GM18498 (cell line): ENCODE results near the gene EBP.
"Not testable (repeated sequence)": the region's sequence is repeated elsewhere in the genome, so short reads cannot be mapped to it uniquely, and the experiment has no call there.

ENCODE experiments used
- ATAC-seq: cut with Tn5 transposase; IDR thresholded peaks from one replicate; pipeline ENCODE4 v1.9.1; 2021; ENCODE audit warnings: mild to moderate bottlenecking, moderate library complexity; ENCODE audit not compliant: unreplicated experiment

The EBP gene

DNA sequence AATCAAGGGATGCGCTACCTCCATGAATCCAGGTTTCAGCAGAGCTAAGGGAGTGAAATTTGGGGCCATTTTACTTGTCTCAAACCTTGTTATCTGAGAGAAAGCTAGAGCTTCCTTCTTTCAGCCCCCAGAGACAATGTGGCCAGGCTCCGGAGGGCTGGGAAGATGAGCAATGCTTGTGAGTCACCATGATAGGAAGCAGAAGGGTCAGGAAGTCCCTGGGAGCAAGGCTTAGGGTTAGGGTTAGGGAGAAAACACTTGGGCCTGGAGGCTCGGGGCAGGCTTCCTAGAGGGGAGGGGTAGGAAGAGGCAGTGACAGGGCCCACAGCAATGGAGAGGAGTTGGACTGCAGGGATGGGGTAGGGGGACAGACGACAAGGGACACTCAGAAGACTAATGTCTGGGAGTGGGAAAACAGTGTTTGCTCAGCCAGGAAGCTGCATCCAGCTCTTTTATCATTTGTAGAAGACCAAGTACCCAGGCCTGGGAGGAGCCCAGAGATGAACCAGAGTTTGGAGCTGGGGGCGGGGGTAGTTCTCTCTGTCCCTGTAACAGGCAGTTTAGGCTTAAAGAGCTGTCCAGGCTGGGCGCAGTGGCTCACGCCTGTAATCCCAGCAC lies 29.2 kb upstream of the EBP start:
- ATAC-seq, result no peak

DNA sequence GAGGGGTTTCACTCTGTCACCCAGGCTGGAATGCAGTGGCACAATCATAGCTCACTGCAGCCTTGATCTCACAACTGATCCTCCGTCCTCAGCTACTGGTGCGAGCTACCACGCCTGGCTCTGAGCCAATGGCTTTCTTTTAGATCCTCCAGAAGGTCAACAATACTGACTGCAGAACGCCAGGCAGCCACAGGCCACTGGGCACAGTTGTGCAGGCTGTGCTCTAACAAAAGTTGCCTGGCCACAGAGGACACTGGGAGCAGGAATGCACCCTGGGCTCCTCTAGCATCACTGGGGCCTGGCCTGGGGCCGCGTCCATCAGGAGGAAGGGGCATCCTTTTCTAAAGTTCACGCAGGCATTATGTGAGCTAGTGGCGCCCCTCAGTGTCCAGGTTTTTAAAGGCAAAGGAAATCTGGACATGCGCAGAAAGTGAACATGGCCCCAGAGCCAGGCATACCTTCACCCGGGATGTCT lies 27.7 kb upstream of the EBP start:
- ATAC-seq, result no peak

DNA sequence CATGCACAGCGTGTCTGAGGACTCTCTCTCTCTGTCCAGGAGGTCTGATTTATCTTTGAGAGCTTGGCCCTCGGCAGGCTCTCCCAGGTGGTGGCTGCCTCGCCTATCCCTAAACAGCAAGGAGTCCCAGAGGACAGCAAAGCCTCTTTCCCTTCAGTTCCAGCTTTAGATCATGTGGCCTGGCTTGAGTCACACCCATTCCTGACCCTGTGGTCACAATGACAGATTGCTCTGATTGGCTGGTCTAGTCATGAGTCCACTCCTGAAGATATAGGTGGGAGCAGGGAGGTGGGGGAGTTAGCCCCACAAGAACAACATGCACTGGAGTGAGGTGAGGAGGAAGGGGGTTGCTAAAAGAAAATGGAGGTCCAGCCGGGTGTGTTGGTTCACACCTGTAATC lies 24.9 kb upstream of the EBP start:
- no peak for ATAC-seq

- no peak for ATAC-seq
These were observed 23.7 kb upstream of the EBP start for GRCh38 chrX:48497871-48498270.

DNA sequence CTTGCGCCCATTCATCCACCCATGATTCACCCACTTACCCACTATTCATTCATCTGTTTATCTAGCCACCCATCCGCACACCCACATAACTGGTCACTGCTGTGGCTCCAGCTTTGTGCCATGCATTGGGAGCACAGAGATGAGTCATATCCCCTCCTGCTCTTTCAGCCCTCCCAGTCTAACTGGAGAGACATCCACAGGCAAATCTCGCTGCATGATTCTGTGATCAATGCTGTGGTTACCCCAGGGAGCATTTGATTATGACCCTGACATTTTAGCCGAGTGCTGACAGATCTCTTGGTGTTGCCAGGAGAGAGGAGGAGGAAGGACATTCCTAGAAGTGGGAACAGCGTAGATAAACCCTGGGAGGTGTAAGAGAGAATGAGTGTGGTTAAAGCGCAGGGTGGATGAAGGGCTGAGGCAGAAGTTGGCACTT lies 23.2 kb upstream of the EBP start:
- ATAC-seq, result no peak

DNA sequence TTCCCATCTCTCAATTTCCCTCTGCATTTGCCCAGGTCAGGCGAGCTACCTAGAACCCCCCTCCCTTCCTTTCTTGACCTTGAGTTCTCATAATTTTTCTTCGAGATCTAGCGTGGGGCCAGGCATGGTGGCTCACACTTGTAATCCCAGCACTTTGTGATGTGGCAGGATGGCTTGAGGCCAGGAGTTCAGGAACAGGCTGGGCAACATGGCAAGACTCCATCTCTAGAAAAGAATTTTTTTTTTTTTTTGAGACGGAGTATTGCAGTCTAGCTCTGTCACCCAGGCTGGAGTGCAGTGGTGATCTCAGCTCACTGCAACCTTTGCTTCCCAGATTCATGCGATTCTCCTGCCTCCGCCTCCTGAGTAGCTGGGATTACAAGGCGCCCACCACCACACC lies 17.3 kb upstream of the EBP start:
- no peak for ATAC-seq

GRCh38 chrX:48505481-48505880 lies 16.1 kb upstream of the EBP start:
- no peak for ATAC-seq

DNA sequence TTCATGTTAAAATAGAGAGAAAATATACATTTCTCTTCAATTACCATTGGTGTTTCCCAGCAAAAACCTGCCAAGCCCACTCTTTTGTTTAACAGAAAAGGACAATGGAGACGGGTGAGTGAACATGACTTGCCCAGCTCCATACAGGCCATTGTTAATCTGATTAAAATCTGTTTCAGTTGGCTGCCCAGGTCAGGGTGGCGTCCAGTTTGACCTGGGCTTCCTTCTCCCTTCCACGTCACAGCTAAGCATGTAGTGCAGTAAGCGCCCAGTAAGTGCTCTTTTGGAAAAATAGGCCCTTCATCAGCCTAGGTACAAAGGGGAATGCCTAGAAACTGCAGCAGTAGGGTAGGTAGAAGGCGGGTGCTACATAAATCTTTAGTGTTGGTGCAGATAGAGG lies 14.4 kb upstream of the EBP start:
- no peak for ATAC-seq

DNA sequence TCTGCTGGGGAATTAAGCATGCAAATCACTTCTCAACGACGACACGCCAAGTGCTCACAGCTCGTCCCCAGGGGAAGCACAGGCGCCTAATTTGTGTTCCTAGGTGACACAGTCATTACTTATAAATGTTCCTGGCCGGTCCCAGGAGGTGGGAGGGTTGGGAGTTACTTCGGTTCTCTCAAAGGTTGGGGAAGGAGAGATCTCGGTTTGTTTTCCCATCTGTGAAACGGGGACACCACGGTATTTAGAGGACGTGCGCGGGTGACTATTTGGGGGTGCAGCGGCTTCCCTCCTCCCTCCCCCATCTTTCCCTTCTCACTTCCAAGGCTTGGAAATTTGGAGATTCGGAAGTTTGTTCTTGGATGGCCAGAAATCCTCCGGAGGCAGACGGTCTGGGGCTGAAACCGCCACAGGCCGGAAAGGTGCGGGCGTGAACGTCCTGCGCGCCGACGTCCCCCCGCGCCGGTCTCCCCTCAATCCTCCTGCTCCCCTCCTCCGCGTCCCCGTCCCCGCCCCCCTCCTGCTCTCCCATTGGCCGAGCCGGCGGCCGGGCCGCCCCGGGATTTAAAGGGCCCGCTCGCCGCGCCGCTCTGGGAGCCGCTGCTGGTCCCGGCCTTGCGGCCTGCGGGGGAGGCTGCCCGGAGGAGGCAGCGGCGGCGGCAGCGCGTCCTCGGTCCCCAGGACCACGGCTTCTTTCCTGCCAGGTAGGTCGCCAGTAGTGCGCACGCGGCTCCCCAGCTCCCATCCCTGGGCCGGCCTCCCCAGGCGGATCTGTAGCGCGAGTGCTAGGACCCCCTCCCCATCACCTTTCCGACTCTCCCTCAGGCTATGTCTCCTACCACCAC lies 13.0 kb upstream of the EBP start, which contains the start of gene PORCN:
Gene PORCN, plus strand, starts transcription at position 593 of the 845 bp plus-strand sequence. CDS start 829 bp downstream, outside the sequence.
- peak; percentile 88 for ATAC-seq

DNA sequence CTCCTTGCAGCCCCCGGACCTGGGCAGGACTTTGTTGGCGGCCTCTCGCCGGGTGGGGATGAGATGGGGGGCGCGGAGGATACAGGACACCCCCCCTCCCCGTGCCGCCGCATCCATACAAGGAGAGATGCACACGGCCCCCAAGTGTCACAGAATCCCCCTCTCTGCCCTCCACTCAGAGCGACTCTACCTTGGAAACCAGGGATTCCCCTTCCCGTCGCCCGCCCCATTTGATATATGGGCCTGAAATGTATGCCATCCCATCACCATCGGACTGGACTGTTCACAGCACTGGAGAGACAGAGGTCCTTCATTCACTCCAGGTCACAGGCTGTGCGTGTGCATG lies 12.4 kb upstream of the EBP start:
- no peak for ATAC-seq

- ATAC-seq, result no peak
These were observed 12.0 kb upstream of the EBP start for GRCh38 chrX:48509619-48510018.

GRCh38 chrX:48511560-48511959 lies 10.0 kb upstream of the EBP start:
- no peak for ATAC-seq

DNA sequence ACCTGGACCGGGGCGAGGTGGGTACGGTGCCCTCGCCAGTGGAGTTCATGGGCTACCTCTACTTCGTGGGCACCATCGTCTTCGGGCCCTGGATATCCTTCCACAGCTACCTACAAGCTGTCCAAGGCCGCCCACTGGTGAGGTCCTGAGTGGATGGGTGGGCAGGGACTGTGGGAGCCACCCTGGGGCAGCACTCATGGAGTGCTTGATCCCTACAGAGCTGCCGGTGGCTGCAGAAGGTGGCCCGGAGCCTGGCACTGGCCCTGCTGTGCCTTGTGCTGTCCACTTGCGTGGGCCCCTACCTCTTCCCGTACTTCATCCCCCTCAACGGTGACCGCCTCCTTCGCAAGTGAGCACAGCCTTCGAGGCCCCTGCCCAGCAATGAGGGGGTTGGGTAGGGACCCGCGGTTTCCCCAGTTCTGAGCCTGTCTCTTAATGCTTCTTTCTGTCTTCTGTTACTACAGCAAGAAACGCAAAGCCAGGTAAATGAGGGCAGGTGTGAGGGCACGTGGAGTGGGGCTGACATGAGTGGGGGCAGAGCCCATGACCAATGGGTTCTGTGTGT lies 9.2 kb upstream of the EBP start:
- ATAC-seq, result no peak

DNA sequence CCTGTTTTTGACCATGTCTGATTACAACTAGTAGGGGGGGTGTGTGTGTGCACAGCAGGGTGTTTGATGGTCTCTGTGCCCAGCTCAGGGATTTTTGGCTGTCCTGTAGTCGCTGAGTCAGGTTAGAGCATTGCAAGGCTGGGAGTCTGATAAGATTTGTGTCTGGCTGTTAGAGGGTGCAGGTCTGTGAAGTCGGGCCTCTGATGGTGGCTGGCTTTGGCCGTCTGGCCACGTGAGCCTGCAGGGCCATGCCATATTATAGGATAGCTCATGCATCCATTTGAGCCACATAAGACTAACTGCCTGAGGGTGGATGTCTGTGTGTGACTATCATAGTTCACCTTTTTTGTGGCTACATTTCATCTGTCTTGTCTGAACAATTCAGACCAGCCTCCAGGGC lies 7.9 kb upstream of the EBP start:
- no peak for ATAC-seq

GRCh38 chrX:48514126-48514806 lies 7.3 kb upstream of the EBP start:
- no peak for ATAC-seq

GRCh38 chrX:48514868-48515460 lies 6.6 kb upstream of the EBP start:
- ATAC-seq, result no peak

GRCh38 chrX:48515842-48516241 lies 5.8 kb upstream of the EBP start:
- ATAC-seq, result no peak

DNA sequence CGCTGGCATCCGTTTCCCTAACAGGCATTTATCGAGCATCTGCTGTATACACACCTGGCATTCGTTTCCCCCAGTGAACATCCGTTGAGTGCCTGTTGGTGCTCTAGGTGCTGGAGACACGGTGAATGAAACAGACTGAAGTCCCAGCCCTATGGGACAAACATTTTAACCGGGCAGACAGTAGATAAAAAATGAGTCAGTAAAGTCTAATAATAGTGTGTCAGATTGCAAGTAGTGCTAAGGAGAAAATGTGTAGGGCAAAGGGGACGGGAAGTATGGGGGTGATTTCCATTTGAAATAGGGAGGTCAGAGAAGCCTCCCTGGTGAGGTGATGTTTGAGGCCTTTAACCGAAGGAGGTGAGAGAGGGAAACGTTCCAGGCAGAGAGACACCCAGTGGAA lies 5.3 kb upstream of the EBP start:
- no peak for ATAC-seq

- no peak for ATAC-seq
These were observed 4.6 kb upstream of the EBP start for GRCh38 chrX:48516987-48517386.

GRCh38 chrX:48519481-48519880 lies 2.1 kb upstream of the EBP start:
- not testable (repeated sequence) for ATAC-seq

DNA sequence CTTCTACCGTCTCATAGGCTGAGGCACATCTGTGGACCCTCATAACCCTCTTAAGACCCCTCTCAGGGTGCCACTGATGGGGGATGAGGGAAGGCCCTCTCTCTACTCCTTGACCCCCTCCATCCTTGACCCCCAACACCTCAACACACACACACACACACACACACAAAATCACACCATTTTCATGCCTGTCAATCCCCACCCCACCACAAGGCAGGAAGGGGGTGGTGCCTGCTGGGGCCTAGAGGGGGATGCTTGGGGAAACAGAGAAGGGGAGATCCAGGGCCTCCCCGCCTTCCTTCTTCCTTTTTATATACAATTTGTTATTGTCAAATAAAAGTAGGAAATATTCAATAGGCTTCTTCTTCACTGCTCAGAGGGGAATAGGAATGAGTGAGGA lies 1.2 kb upstream of the EBP start:
- no peak for ATAC-seq
